ENCODE data around the gene RWDD3. TPM values are rescaled to one million over a fixed set of nuclear protein-coding genes. Genes with fewer than 3 reads are reported as not detected.

The RWDD3 gene
- total RNA-seq, 1 experiment from 2014 or later = 17.7 TPM

DNA sequence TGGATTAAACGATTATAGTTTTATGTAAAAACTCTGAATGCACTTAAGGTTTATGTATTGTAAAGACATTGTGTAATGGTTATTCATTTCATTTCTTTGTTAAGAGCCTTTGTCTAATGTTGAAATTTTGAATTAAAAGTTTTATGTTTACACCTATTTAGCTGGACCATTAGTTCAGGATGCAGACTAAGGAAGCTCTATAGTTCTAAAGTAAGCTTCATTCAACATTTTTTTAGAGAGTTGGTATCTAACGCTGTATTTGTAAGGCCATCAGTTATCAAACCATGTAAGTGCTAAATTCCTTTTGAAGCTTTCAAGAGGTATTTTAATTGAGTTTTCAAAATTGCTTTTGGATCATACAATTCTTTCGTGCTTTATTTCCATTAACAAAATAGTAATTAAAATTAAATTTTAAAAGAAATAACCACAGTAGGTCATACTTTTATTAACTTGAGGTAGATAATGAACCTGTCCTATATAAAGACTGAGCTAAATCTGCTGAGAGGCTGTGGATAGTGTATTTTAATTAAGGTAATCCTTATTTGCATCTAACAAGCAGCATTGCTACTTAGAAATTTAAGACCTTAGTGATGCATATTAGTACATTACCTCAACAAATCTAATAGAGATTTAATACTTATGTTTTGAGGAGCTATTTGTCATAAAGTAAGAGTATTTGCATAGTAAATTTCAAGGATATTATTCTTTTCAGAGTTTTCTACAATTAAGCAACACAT is 47.9 kb downstream of the RWDD3 start:
- DNase-seq (ENCODE audit: low read depth) = no peak

DNA sequence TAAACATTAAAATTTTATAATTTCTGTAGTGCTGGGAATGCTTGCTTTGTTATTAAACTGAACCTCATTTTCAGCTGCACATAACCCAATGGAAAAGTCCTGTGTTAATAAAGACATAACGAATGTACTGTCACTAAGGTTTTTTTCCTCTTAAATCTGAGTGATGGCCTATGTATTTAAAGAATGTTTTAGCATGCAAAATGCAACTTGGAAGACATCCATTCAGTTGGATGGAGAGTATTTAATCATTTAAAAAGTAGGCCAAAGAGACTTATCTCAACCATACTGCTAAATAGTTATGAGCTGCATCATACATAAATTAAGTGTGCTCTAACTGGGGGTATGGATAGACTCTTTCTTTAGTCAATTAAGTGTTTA is 48.5 kb downstream of the RWDD3 start:
- no peak for DNase-seq (ENCODE audit: low read depth)

DNA sequence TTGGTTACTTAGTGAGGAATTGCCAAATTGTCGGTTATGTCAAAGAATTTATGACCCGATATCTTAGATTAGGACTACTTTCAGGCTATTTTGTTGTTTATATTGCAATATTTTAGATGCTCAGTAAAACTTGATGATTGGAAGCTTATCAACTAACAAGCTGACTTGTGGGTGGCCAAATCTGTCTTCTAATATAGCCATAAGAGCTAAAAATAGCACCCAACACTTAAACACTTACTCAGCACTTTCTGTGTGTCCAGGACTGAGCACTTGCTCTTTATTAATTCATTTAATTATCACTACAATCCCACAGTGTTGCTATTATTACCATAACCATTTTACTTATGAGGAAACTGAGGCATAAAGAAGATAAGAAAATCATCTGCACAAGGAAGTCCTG is 50.4 kb downstream of the RWDD3 start:
- DNase-seq (ENCODE audit: low read depth) = no peak

DNA sequence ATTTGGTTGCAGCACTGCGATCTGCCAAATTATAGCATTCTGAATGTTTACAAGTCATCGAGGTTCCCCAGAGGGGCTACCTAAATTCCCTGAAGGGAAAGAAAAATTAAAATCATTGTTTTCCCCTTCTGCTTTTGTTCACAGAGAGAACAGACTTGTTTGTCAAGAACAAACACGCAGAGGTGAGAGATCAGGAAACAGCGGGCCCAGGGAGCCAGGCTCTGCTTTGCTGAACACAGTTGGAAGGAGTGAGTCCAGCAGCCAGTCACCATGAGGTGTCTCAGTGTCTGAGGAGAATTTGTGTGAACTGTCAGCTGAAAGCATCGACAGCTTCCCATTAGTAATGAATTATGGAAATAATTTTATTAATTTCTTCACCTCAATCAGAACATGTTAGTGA is 52.5 kb downstream of the RWDD3 start:
- no peak for DNase-seq (ENCODE audit: low read depth)

DNA sequence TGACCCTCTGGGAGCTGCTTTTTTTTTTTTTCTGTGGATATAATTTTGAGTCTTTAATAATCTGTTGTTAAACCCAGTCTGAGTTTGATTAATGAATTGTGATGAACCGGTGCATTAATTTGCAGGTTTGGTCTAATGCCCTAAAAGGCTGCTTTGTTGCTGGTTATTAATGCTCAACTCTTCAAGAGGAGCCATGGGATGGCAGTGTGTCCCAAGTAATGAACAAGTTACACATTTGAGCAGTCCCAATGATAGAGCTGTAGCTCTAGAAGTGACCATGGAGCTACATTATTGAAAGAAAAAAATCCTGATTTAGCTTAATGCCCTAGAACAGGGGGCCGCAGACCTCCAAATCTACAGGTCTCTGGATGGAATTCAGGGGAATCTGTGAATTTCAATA is 53.1 kb downstream of the RWDD3 start:
- peak; percentile 4 for DNase-seq (ENCODE audit: low read depth)

DNA sequence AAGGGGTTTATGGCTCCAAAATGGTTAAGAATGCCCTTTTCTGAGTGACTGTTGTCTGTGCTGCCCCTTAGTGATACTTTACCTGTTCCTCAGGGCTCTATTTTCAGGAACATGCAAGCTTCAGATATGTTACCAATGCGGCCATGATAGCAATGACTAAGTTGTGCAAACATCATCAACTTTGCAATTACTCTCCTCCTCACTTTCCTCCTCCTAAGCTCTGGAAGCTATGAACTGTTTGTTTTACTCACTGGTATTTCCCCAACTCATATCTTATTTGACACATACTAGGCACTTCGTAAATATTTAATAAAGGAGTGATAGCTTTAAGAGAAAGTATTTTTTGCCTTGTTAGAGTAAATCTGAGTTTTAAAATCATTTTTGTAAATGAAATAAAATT is 53.8 kb downstream of the RWDD3 start:
- no peak for DNase-seq (ENCODE audit: low read depth)

Other genes with a start within 250 kb of the RWDD3 start
- 1.9 and 2.1 TPM in 2 replicates for gene ALG14, start 161.3 kb upstream of the RWDD3 start, total RNA-seq (2014; rRNA removed; shearing (Covaris generic))
- gene TLCD4, start 116.9 kb upstream of the RWDD3 start, total RNA-seq (2014; rRNA removed; shearing (Covaris generic)) = 10.1 and 11.5 TPM in 2 replicates